Ectodermal cell (in vitro differentiated cells): ENCODE measurements around the gene C2CD4A.

ENCODE experiments used
- H3K27ac ChIP-seq: 2 replicates; pipeline ENCODE4 v1.7.0; 2013; ENCODE audit warnings: mild to moderate bottlenecking, low read depth, low read length; ENCODE audit not compliant: insufficient read depth, poor library complexity, severe bottlenecking
- H3K27me3 ChIP-seq: 2 replicates; pipeline ENCODE4 v1.7.0; 2013; ENCODE audit warnings: mild to moderate bottlenecking, low read length; ENCODE audit not compliant: insufficient read depth, control insufficient read depth, poor library complexity, severe bottlenecking
- H3K36me3 ChIP-seq: one replicate; pipeline ENCODE4 v1.7.0; 2013; ENCODE audit warnings: low read length; ENCODE audit not compliant: control insufficient read depth, insufficient read depth
- H3K4me1 ChIP-seq: one replicate; pipeline ENCODE4 v1.7.0; 2013; ENCODE audit warnings: low read length; ENCODE audit not compliant: control insufficient read depth, insufficient read depth
- H3K4me3 ChIP-seq: 2 replicates; pipeline ENCODE4 v1.7.0; 2013; ENCODE audit warnings: low read depth, low read length, control low read depth; ENCODE audit not compliant: insufficient read depth
- H3K9me3 ChIP-seq: 2 replicates; pipeline ENCODE4 v1.7.0; 2013; ENCODE audit warnings: mild to moderate bottlenecking, low read length, moderate library complexity; ENCODE audit not compliant: control insufficient read depth
- WGBS, 2 experiments: methylation state at CpG; one replicate each; pipeline ENCODE4 v1.1.7; 2013; ENCODE audit warnings: missing lambda C conversion rate in 2 of 2; 5-methylcytosine and 5-hydroxymethylcytosine counted together

Gene C2CD4A

DNA sequence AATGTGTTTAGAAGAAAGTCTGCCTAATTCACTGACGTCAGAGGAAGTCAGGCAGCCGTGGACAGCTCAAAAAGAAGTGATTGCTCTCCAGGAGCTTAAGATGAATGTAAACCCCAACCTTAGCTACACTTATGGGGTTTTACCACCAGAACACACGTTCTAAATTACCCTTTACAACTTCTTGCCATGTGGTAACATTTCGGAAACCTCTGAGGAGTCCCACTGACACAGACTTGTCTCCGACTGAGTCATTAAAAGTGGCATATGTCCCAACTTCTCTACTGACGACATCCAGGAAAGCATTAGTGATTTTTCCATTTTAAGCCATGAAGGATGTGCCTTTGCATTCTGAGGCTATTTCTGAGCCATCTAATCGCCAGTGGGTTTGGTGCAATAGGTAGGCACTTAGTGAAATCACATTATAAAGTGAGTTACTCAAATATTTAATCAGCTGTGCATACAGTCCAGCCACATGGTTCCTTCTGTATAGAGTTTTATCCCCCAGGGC is 32.4 kb downstream of the C2CD4A start:
- Histone ChIP-seq H3K4me1 (no peaks in the 10 kb centered on the region), H3K27me3 (no peaks in the 10 kb centered on the region), H3K36me3 (no peaks in the 10 kb centered on the region), H3K9me3 (no peaks in the 10 kb centered on the region), H3K4me3 (no peak overlapping the region), H3K27ac (no peak overlapping the region)
- 89 to 92% methylated on average over 7 of the region's 7 CpGs for WGBS, 2 experiments

DNA sequence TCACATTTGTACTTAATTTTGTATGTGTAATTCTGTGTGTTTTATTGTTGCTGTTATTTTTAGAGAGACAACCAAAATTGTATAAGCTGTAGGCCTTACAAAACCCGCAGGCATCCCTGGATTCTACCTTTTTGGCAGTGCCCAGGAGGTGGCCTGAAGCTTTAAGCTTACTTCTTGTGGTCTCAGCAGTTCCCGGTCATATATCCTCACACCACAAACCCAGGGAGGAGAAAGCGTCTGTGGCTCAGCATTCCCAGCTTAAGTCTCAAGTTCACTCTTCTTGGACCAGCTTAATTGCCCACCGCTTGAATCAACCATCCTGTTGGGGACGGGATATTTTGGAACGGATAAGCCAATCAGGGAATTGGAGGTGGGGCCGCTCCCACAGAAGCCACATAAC is 36.7 kb downstream of the C2CD4A start:
- Histone ChIP-seq H3K9me3 (no peaks in the 10 kb centered on the region), H3K36me3 (no peaks in the 10 kb centered on the region), H3K27me3 (no peaks in the 10 kb centered on the region), H3K4me3 (no peak overlapping the region), H3K4me1 (no peaks in the 10 kb centered on the region), H3K27ac (no peak overlapping the region)
- WGBS, 2 experiments, result 91 to 97% methylated on average over 7 of the region's 7 CpGs

DNA sequence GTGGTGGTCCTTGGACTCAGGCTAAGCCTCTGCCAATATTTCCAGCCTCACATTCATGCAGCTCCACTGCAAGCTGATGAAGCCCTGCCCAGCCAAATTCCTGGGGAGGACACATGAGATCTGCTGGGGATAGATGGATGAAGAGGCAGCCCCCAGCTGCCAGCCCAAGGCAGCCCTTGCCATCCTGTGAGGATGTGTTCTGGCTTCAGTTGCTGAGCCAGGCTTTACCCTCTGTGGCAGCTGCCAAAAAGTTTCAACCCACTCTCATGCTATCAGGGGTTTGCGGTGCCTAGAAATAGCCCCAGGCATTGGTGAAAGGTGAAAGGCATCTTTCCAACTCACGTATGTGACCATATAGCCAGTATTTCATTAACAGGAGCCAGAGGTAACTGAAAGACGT is 37.6 kb downstream of the C2CD4A start:
- Histone ChIP-seq H3K4me3 (no peak overlapping the region), H3K27me3 (no peaks in the 10 kb centered on the region), H3K36me3 (no peaks in the 10 kb centered on the region), H3K9me3 (no peaks in the 10 kb centered on the region), H3K27ac (no peak overlapping the region), H3K4me1 (no peaks in the 10 kb centered on the region)
- 93% methylated on average over 3 of the region's 3 CpGs for WGBS, 2 experiments

DNA sequence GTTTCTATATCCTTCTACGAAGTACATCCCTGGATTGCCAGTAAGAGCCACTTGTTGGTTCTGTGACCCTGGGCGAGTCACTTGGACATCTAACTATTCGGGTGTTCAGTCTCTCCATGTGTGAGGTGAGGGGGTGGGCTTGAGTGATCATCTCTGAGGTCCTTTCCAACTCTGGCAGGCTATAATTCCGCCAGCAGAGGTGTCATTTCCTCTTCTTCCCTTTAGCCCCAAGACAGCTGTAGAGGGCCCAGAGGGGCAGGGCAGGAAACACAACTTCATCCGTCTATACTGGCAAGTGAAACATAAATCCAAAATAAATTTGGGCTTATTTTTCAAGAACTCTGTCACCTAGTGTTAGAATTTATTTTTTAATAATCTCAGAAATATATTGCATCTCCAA is 38.1 kb downstream of the C2CD4A start:
- Histone ChIP-seq H3K27ac (no peak overlapping the region), H3K9me3 (no peaks in the 10 kb centered on the region), H3K4me1 (no peaks in the 10 kb centered on the region), H3K27me3 (no peaks in the 10 kb centered on the region), H3K4me3 (no peak overlapping the region), H3K36me3 (no peaks in the 10 kb centered on the region)
- 92 to 96% methylated on average over 5 of the region's 5 CpGs for WGBS, 2 experiments

DNA sequence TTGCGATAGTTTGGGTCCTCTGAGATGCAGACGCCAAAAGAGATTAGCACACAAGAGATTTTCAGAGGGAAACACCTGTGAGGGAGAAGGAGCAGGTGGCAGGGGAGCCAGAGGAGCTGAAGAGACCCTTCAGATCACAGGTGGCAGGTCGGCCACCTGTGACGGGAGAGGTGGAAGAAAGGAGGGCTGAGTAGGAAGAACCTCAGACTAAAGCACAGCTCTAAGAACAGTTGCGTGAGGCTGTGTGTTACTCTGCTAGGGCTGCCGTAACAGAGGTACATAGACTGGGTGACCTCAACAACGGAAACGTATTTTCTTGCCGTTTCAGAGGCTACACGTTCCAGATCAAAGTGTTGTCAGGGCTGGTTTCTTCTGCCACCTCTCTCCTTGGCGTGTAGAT is 38.5 kb downstream of the C2CD4A start:
- Histone ChIP-seq H3K4me1 (no peaks in the 10 kb centered on the region), H3K9me3 (no peaks in the 10 kb centered on the region), H3K36me3 (no peaks in the 10 kb centered on the region), H3K27me3 (no peaks in the 10 kb centered on the region), H3K4me3 (no peak overlapping the region), H3K27ac (no peak overlapping the region)
- 94% methylated on average over 11 of the region's 11 CpGs for WGBS, 2 experiments

DNA sequence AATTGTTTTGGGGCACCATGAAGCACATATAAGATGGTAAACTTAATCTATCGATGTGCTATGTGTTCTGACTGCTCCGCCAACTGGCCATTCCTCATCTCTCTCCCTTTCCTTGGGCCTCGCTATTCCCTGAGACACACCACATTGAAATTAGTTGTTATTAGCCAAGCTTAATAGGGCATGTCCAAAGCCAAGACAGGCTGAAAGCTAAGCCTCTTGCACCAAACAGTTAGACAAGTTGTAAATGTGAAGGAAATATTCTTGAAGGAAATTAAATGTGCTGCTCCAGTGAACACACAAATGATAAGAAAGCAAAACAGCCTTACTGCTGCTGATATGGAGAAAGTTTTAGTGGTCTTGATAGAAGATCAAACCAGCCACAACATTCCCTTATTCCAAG is 39.3 kb downstream of the C2CD4A start:
- Histone ChIP-seq H3K4me1 (no peaks in the 10 kb centered on the region), H3K4me3 (no peak overlapping the region), H3K27ac (no peak overlapping the region), H3K27me3 (no peaks in the 10 kb centered on the region), H3K36me3 (no peaks in the 10 kb centered on the region), H3K9me3 (no peaks in the 10 kb centered on the region)
- WGBS, 2 experiments, result 91 to 94% methylated on average over 3 of the region's 3 CpGs

DNA sequence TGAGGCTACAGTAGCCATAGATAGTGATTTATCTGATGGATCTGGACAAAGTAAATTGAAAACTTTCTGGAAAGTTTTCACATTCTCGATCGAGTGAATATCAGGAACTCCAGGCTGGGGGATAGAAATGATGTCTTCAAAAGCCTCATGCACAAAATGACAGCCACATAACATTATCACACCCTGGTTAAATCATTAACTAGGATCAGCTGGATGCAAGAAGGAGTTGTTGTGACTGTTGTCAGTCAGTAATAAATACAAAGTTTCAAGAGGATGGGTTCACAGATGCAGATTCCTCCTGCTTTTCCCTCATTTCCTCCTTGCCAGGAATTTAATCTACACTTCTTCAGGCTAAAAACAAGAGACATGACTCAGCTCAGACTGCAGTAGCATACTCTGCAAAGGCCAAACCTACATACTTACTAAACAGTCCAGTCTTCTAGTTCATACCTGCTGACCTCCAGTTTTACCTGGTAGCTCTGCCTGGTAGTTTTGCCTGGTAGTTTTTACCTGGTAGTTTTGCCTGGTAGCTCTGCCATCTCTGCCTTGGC is 40.9 kb downstream of the C2CD4A start:
- H3K36me3 ChIP-seq, result no peaks in the 10 kb centered on the region
- no peak overlapping the region for H3K4me3 ChIP-seq
- no peaks in the 10 kb centered on the region for H3K9me3 ChIP-seq
- H3K4me1 ChIP-seq, result no peaks in the 10 kb centered on the region
- WGBS, 2 experiments, result 88 to 91% methylated on average over 2 of the region's 2 CpGs
- H3K27ac ChIP-seq, result no peak overlapping the region
- H3K27me3 ChIP-seq, result no peaks in the 10 kb centered on the region

DNA sequence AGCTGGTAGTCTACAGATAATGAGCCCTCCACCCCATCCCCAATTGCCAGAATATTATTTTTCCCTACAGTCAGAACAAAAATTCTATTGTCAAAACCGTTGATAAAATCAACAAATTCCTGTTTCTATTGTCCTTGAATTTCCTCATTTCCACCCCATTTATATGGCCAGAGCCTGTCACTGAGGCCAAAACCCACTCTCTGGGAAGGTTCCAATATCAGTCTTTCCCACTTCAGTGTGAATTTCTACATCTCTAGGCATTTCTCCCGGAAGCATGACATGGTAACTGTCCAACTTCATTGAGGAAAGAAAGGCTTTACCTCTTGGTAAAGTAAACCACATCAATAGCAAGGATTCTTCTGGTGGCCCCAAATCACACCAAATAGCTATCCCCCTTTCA is 41.6 kb downstream of the C2CD4A start:
- Histone ChIP-seq H3K27ac (no peak overlapping the region), H3K36me3 (no peaks in the 10 kb centered on the region)
- WGBS, 2 experiments, result 91 to 95% methylated on average over 2 of the region's 2 CpGs

DNA sequence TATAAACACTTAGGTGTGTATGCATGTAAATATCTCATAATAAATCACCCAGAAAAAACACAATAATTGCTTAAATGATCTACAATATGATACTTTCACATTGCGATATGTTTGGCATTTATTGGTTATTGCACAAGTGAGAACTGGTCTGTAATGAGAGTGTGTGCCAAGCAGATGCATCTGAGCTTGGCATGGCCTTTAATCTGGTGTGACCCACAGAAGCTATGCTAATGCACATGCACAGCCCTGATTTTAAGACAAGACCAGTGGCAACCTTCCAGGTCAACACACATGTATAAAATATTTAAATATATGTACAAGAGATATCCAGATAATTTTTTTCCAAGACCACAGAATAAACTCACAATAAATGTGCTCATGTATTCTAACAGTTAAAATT is 42.7 kb downstream of the C2CD4A start:
- Histone ChIP-seq H3K27ac (no peak overlapping the region), H3K36me3 (no peaks in the 10 kb centered on the region), H3K4me3 (no peak overlapping the region), H3K9me3 (no peaks in the 10 kb centered on the region), H3K4me1 (no peaks in the 10 kb centered on the region), H3K27me3 (no peaks in the 10 kb centered on the region)
- WGBS, 2 experiments, result 96 to 100% methylated on average over 1 of the region's 1 CpG

More for the DNA sequence above, 41.6 kb downstream of the C2CD4A start:
- Histone ChIP-seq H3K9me3 (no peaks in the 10 kb centered on the region), H3K4me1 (no peaks in the 10 kb centered on the region), H3K4me3 (no peak overlapping the region), H3K27me3 (no peaks in the 10 kb centered on the region)

DNA sequence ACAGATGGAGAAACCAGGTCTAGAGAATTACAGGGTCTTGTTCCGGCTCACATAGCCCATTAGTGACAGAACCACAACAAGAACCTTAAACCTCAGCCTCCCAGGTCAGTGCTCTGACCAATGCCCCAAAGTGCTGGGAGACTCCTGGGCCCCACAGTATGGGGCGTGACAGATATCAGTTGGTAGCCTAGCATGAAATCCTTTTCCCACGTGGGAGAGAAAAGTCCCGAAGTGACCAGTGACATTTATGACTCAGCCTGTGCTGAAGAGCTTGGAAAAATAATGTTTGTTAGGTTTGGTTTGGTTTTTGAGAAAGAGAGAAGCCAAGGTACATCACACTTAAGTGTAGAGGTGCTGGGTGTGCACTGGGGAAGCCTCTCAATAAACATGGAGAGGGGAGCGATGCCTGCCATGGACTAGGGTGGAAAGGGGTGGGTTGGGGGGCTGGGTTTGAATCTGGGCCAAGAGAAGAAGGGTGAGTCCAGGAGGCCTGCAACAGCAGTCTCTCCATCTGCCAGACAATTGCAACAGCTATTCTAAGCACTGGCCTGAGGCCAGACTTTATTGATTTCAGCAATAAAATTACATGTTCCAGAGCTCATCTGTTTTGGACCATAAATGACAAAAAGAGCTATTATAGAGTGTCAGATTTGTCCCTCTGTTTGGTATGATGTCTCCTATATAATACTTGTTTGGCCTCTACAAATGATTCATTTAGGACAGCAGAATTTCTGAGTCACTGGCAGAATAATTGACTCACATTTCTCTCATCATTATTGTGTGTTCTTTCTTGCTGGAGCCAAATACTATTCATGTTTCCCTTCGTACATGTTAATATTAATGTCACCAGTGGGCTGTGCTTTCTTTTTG is 43.4 kb downstream of the C2CD4A start:
- Histone ChIP-seq H3K4me3 (no peak overlapping the region), H3K27me3 (no peaks in the 10 kb centered on the region), H3K9me3 (no peaks in the 10 kb centered on the region), H3K27ac (no peak overlapping the region), H3K4me1 (no peaks in the 10 kb centered on the region), H3K36me3 (no peaks in the 10 kb centered on the region)
- 91 to 93% methylated on average over 6 of the region's 6 CpGs for WGBS, 2 experiments
